ENCODE measurements around the gene GAA. TPM values are rescaled to one million over a fixed set of nuclear protein-coding genes. Genes with fewer than 3 reads are reported as not detected.

GAA gene
- total RNA-seq, 1 donor from 2014 or later, result 8.9 TPM

GRCh38 chr17:80091376-80091775 lies 10.0 kb upstream of the GAA start:
- no peak overlapping the region for H3K4me3 ChIP-seq (ENCODE audit: low read depth, low read length)
- no peak for DNase-seq (ENCODE audit: low read depth)
- TF ChIP-seq, protein P1, sequence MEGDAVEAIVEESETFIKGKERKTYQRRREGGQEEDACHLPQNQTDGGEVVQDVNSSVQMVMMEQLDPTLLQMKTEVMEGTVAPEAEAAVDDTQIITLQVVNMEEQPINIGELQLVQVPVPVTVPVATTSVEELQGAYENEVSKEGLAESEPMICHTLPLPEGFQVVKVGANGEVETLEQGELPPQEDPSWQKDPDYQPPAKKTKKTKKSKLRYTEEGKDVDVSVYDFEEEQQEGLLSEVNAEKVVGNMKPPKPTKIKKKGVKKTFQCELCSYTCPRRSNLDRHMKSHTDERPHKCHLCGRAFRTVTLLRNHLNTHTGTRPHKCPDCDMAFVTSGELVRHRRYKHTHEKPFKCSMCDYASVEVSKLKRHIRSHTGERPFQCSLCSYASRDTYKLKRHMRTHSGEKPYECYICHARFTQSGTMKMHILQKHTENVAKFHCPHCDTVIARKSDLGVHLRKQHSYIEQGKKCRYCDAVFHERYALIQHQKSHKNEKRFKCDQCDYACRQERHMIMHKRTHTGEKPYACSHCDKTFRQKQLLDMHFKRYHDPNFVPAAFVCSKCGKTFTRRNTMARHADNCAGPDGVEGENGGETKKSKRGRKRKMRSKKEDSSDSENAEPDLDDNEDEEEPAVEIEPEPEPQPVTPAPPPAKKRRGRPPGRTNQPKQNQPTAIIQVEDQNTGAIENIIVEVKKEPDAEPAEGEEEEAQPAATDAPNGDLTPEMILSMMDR (conservative IDR thresholded peaks at IDR 0.05; ENCODE audit: low read depth, low read length), result no peak

DNA sequence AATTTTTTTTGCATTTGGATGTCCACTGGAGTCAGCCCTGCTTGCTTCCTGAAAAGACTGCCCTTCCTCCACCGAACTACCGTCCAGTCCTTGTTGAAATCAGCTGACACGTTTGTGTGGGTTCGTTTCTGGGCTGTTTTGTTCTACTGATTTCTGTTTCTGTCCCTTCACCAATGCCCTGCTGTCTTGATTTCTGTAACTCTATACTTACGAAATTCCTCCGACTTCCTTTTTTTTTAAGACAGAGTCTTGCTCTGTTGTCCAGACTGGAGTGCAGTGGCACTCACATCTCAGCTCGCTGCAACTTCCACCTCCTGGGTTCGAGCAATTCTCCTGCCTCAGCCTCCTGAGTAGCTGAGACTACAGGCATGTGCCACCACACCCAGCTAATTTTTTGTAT lies 8.4 kb upstream of the GAA start:
- TF ChIP-seq, protein P1 (conservative IDR thresholded peaks at IDR 0.05; ENCODE audit: low read depth, low read length), result no peak
- DNase-seq (ENCODE audit: low read depth), result no peak
- H3K4me3 ChIP-seq (ENCODE audit: low read depth, low read length), result no peak overlapping the region

DNA sequence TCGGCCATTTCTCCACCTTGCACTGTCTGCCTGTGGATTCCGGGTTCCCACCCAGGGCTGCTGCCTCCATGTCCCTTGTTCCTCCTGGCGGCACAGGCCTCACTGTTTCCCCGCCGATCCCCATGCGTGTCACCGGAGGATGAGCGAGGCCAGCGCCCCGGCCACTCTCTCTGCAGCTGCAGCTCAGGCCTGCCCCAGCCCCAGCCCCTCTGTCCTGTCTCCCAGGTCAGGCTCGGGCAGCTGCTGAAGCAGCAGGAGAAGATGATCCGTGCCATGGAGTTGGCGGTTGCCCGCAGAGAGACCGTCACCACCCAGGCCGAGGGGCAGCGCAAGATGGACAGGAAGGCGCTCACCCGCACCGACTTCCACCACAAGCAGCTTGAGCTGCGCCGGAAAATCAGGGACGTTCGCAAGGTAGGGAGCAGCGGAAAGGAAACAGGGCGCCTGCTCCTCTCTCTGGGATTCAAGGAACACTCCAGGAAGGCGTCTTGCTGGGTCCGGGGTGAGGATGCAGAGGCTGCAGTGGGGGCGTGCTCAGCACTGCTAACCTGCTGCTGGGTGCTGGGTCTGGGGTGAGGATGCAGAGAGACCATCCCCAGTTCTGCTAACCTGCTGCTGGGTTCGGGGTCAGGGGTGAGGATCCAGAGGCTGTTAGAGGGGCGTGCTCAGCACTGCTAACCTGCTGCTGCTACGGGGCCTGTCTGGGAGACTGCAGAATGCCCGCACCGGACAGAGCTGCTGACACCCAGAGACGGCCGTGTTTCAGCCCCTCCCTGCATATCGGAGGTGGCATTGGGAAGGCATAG lies 6.1 kb upstream of the GAA start:
- no peak for DNase-seq (ENCODE audit: low read depth)
- TF ChIP-seq, protein P1 (conservative IDR thresholded peaks at IDR 0.05; ENCODE audit: low read depth, low read length), result no peak
- no peak overlapping the region for H3K4me3 ChIP-seq (ENCODE audit: low read depth, low read length)

DNA sequence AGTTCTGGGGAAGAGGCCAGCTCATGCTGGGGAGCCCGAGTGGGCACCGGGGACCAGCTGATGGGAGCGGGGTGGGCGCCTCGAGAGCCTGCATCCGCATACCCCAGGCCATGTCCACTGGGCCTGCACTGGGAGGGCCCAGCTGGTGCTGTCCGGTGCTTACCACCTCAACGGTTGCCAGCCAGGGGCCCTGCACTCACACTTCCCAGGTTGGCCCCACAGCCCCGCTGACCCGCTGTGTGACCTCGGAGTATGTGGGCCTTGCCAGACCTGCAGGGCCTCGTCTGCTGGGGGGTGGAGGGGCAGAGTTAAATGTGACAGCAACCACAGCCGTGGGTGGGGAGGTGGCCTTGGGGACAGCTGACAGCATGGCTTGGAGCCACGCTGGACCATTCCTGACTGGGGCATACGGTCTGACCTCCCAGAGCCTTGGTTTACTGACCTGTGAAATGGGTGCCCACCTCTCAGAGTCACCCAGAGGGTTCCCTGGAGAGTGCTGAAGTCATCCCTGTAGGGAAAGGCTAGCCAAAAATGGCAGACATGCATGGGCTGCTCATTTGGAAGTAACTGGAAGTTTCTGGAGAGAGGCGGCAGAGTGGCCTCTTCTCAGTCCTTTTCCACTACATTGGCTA lies 5.4 kb upstream of the GAA start:
- DNase-seq (ENCODE audit: low read depth), result no peak
- H3K4me3 ChIP-seq (ENCODE audit: low read depth, low read length), result no peak overlapping the region
- TF ChIP-seq, protein P1 (conservative IDR thresholded peaks at IDR 0.05; ENCODE audit: low read depth, low read length), result no peak

DNA sequence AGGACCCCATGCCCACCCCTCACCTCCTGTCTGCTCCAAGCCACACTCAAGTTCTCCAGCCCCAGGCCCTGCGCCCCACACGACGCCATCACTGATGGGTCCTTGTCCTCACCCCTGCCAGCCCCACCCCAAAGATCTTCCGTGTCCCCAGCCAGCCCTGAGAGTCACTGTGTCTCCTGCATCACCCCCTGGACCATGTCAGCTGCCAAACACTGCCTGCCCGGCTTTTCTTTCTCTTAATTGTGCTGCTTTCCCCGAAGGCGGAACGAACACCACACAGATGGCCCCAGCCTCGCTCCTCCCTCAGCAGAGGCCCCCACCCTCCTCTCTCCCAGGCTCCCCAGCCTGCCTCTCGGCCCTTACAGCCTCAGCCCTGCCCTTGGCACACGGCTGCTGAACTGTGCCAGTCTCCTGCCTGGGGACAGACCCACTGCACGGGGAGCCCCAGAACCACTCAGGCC lies 4.8 kb upstream of the GAA start:
- no peak overlapping the region for H3K4me3 ChIP-seq (ENCODE audit: low read depth, low read length)
- TF ChIP-seq, protein P1 (conservative IDR thresholded peaks at IDR 0.05; ENCODE audit: low read depth, low read length), result no peak
- DNase-seq (ENCODE audit: low read depth), result no peak

- no peak for DNase-seq (ENCODE audit: low read depth)
- TF ChIP-seq, protein P1 (conservative IDR thresholded peaks at IDR 0.05; ENCODE audit: low read depth, low read length), result no peak
- no peak overlapping the region for H3K4me3 ChIP-seq (ENCODE audit: low read depth, low read length)
Measured at GRCh38 chr17:80097127-80097621, 4.2 kb upstream of the GAA start.

Measured in epithelial cell of proximal tubule (primary cell).